Tibial nerve (tissue), 4 donors: ENCODE data around the gene RHOD.

Source experiments
- CTCF ChIP-seq, 5 experiments: fragments of 200-600 bp in 3 of 5; fragments of 450-650 bp in 2 of 5; sonication (generic) in 3 of 5; IDR thresholded peaks; one replicate each; pipeline ENCODE4 v1.5.1; 2016 to 2019; ENCODE audit warnings: antibody characterized with exemption in 5 of 5, mild to moderate bottlenecking in 3 of 5, moderate library complexity in 2 of 5
- EP300 ChIP-seq, 2 donors: sonication (generic); formaldehyde crosslinking; IDR thresholded peaks; one replicate each; pipeline ENCODE4 v1.6.1; 2017; ENCODE audit warnings: antibody characterized with exemption in 2 of 2, mild to moderate bottlenecking in 1 of 2
- POLR2A ChIP-seq, 2 donors: fragments of 450-650 bp; IDR thresholded peaks; one replicate each; pipeline ENCODE4 v1.6.1; 2017; ENCODE audit warnings: antibody characterized with exemption in 2 of 2, mild to moderate bottlenecking in 2 of 2, moderate library complexity in 2 of 2

GRCh38 chr11:67025750-67026149, 30.9 kb upstream of the RHOD start:
- TF ChIP-seq EP300 (IDR thresholded peaks at IDR 0.05) (no peak), CTCF (IDR thresholded peaks at IDR 0.05) (no peak), POLR2A (IDR thresholded peaks at IDR 0.05) (no peak)
